ENCODE measurements around the gene DGKH.

Gene DGKH

DNA sequence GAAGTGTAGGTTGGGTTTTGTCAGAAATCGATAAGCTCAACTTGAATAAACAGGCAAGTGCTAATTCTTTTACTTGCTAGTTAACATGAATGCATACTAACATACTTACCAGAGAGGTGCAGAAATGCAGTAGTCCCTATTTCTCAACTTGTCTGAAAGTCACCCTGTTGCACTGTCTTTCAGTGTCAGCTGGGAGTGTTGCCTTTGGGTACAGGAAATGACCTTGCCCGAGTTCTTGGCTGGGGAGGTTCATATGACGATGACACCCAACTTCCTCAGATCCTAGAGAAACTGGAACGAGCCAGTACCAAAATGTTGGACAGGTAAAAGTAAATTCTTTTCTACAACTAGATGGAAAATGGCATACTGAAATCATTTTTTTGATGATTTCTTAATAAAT is 120.0 kb downstream of the DGKH start:
- H3K9me3 ChIP-seq (ENCODE audit: insufficient read depth, low read depth, low read length) = 0 out of 2 replicates have a peak, but pooled peaks cover 4% of the 10 kb centered on the region
- H3F3A ChIP-seq (ENCODE audit: low read depth) = no peaks in the 10 kb centered on the region
- no peak overlapping the region for H2AFZ ChIP-seq (ENCODE audit: low read length)
- H3K4me1 ChIP-seq (ENCODE audit: insufficient read depth, low read length, poor library complexity, severe bottlenecking) = peaks cover 10% of the 10 kb centered on the region
- H4K20me1 ChIP-seq (ENCODE audit: insufficient read depth, low read length, poor library complexity, severe bottlenecking) = no peaks in the 10 kb centered on the region
- peaks cover 21% of the 10 kb centered on the region for H3K36me3 ChIP-seq (ENCODE audit: insufficient read depth, low read length)
- TF ChIP-seq, protein P1, sequence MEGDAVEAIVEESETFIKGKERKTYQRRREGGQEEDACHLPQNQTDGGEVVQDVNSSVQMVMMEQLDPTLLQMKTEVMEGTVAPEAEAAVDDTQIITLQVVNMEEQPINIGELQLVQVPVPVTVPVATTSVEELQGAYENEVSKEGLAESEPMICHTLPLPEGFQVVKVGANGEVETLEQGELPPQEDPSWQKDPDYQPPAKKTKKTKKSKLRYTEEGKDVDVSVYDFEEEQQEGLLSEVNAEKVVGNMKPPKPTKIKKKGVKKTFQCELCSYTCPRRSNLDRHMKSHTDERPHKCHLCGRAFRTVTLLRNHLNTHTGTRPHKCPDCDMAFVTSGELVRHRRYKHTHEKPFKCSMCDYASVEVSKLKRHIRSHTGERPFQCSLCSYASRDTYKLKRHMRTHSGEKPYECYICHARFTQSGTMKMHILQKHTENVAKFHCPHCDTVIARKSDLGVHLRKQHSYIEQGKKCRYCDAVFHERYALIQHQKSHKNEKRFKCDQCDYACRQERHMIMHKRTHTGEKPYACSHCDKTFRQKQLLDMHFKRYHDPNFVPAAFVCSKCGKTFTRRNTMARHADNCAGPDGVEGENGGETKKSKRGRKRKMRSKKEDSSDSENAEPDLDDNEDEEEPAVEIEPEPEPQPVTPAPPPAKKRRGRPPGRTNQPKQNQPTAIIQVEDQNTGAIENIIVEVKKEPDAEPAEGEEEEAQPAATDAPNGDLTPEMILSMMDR (conservative IDR thresholded peaks at IDR 0.05; ENCODE audit: low read length) = no peak
- no peak for TF ChIP-seq EZH2phosphoT487 (IDR thresholded peaks at IDR 0.05; ENCODE audit: borderline replicate concordance)
- no peaks in the 10 kb centered on the region for H3K79me2 ChIP-seq (ENCODE audit: insufficient read depth, low read length)
- H3K9ac ChIP-seq (ENCODE audit: low read depth, low read length, poor library complexity, severe bottlenecking) = no peak overlapping the region
- H3K27me3 ChIP-seq (ENCODE audit: insufficient read depth, low read length, poor library complexity, severe bottlenecking) = no peaks in the 10 kb centered on the region
- no peaks in the 10 kb centered on the region for H3K9me2 ChIP-seq (replicated peaks; ENCODE audit: low read depth, low read length)
- no peak overlapping the region for H3K4me2 ChIP-seq (ENCODE audit: low read depth, low read length, poor library complexity, severe bottlenecking)
- H3K4me3 ChIP-seq (ENCODE audit: low read length, poor library complexity, severe bottlenecking) = no peak overlapping the region

DNA sequence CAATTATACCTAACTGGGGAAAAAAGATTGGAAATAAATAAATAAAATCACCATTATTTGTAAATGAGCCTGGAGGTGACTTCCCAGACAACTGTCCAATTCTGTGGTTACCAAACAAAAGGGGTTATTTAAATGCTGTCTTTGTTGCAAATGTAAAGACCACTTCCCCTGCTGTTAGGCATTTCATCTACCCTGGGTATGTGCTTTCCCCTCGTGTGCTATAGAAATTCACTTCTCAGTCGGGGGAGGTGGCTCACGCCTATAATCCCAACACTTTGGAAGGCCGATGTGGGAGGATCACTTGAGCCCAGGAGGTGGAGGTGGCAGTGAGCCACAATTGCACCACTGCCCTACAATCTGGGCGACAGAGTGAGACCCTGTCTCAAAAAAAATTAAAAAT is 121.6 kb downstream of the DGKH start:
- Histone ChIP-seq H3K79me2 (ENCODE audit: insufficient read depth, low read length) (no peaks in the 10 kb centered on the region), H2AFZ (ENCODE audit: low read length) (no peak overlapping the region), H3K9ac (ENCODE audit: low read depth, low read length, poor library complexity, severe bottlenecking) (no peak overlapping the region), H3F3A (ENCODE audit: low read depth) (no peaks in the 10 kb centered on the region), H3K4me1 (ENCODE audit: insufficient read depth, low read length, poor library complexity, severe bottlenecking) (peaks cover 13% of the 10 kb centered on the region), H3K27me3 (ENCODE audit: insufficient read depth, low read length, poor library complexity, severe bottlenecking) (no peaks in the 10 kb centered on the region), H3K9me3 (ENCODE audit: insufficient read depth, low read depth, low read length) (no peaks in the 10 kb centered on the region), H3K9me2 (replicated peaks; ENCODE audit: low read depth, low read length) (no peaks in the 10 kb centered on the region), H3K36me3 (ENCODE audit: insufficient read depth, low read length) (peaks cover 21% of the 10 kb centered on the region), H4K20me1 (ENCODE audit: insufficient read depth, low read length, poor library complexity, severe bottlenecking) (no peaks in the 10 kb centered on the region), H3K4me3 (ENCODE audit: low read length, poor library complexity, severe bottlenecking) (no peak overlapping the region), H3K4me2 (ENCODE audit: low read depth, low read length, poor library complexity, severe bottlenecking) (no peak overlapping the region)
- TF ChIP-seq EZH2phosphoT487 (IDR thresholded peaks at IDR 0.05; ENCODE audit: borderline replicate concordance) = no peak
- TF ChIP-seq, protein P1 (conservative IDR thresholded peaks at IDR 0.05; ENCODE audit: low read length) = no peak

GRCh38 chr13:42173789-42174343 is 125.4 kb downstream of the DGKH start:
- no peaks in the 10 kb centered on the region for H3K9me3 ChIP-seq (ENCODE audit: insufficient read depth, low read depth, low read length)
- H3F3A ChIP-seq (ENCODE audit: low read depth) = no peaks in the 10 kb centered on the region; the same call in 1 of the 2 replicates
- no peak for TF ChIP-seq EZH2phosphoT487 (IDR thresholded peaks at IDR 0.05; ENCODE audit: borderline replicate concordance)
- TF ChIP-seq, protein P1 (conservative IDR thresholded peaks at IDR 0.05; ENCODE audit: low read length) = no peak
- H3K4me1 ChIP-seq (ENCODE audit: insufficient read depth, low read length, poor library complexity, severe bottlenecking) = peaks cover 32% of the 10 kb centered on the region
- H3K36me3 ChIP-seq (ENCODE audit: insufficient read depth, low read length) = peaks cover 9% of the 10 kb centered on the region
- no peaks in the 10 kb centered on the region for H3K27me3 ChIP-seq (ENCODE audit: insufficient read depth, low read length, poor library complexity, severe bottlenecking)
- no peaks in the 10 kb centered on the region for H3K79me2 ChIP-seq (ENCODE audit: insufficient read depth, low read length)
- no peak overlapping the region for H3K9ac ChIP-seq (ENCODE audit: low read depth, low read length, poor library complexity, severe bottlenecking)
- no peaks in the 10 kb centered on the region for H3K9me2 ChIP-seq (replicated peaks; ENCODE audit: low read depth, low read length)
- H3K4me2 ChIP-seq (ENCODE audit: low read depth, low read length, poor library complexity, severe bottlenecking) = no peak overlapping the region
- H3K4me3 ChIP-seq (ENCODE audit: low read length, poor library complexity, severe bottlenecking) = no peak overlapping the region
- H2AFZ ChIP-seq (ENCODE audit: low read length) = no peak overlapping the region
- H4K20me1 ChIP-seq (ENCODE audit: insufficient read depth, low read length, poor library complexity, severe bottlenecking) = no peaks in the 10 kb centered on the region
